Lower lobe of right lung (tissue), 2 donors: ENCODE measurements around the gene KDSR. TPM values are rescaled to one million over a fixed set of nuclear protein-coding genes. Genes with fewer than 3 reads are reported as not detected.
A peak's percentile ranks its signal among the peaks of the same experiment; 100 is the strongest.

Experiments
- ATAC-seq, 2 donors: fragments of 200-7000 bp; cut with Tn5 transposase; one replicate each; pipeline ENCODE4 v1.9.1; 2020 to 2022; ENCODE audit warnings: mild to moderate bottlenecking in 2 of 2, moderate library complexity in 2 of 2
- DNase-seq: peaks from one replicate; pipeline ENCODE4 v3.0.0-alpha.2; 2020
- H3K27ac ChIP-seq: fragments of 200-600 bp; one replicate; pipeline ENCODE4 v1.8.0; 2022
- H3K27me3 ChIP-seq: fragments of 200-600 bp; one replicate; pipeline ENCODE4 v1.8.0; 2022; ENCODE audit warnings: low read depth
- H3K36me3 ChIP-seq: fragments of 200-600 bp; one replicate; pipeline ENCODE4 v1.8.0; 2022; ENCODE audit warnings: mild to moderate bottlenecking
- H3K4me1 ChIP-seq: fragments of 200-600 bp; one replicate; pipeline ENCODE4 v1.8.0; 2022
- H3K4me3 ChIP-seq: fragments of 200-600 bp; one replicate; pipeline ENCODE4 v1.8.0; 2022; ENCODE audit warnings: mild to moderate bottlenecking
- H3K9me3 ChIP-seq: fragments of 200-600 bp; one replicate; pipeline ENCODE4 v1.8.0; 2022
- intact Hi-C: fragments of 100-400 bp; cut with DNase I; formaldehyde crosslinking; loops from one replicate; pipeline ENCODE4 v1.11.0; 2022
- total RNA-seq: library from RNA; stranded (reverse); fragmentation: NEBNext Ultra II Directional; extraction: Animal tissue kit (Norgen Biotek cat#: 25700); gene quantifications from one replicate; pipeline ENCODE4 v1.2.1, GENCODE V29; 2021
- TF ChIP-seq, protein P1 (sequence below): fragments of 200-600 bp; IDR thresholded peaks from one replicate; pipeline ENCODE4 v1.8.0; 2022; ENCODE audit warnings: antibody characterized with exemption, mild to moderate bottlenecking
- donor health status: DM: no; HTN: yes; CAD: no; lungs with severe emphysema.

The KDSR gene
- total RNA-seq, 1 donor from 2014 or later = 68.5 TPM

DNA sequence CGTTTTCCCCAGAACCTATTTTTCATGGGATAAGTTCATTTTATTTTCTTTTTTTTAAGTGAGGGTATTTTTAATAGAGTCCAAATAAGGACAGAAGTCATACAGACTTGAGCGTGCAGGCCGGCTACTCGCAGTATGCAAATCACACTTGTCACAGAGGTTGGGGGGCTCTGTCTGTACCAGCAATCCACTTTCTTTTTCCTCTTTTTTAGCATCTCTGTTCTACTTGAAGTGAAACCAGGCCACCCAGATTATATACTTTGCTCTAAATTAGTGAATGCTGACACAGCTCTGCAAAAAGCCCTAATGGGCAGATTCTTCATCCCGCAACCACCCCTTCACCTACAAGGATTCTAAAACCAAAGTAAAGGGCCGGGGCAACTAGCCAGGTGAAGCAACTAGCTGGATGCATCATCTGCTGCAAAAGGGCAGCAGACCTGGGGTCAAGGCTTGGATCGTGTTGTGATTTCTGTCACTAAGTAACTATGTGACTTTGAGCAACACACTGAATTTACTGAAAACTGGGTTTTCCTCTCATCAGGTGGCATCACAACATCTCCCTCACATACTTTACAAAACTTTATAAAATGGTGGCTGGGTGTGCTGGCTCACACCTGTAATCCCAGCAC lies 18.4 kb downstream of the KDSR start:
- no peaks in the 10 kb centered on the region for H3K9me3 ChIP-seq
- no peak for ATAC-seq
- no peak overlapping the region for H3K27ac ChIP-seq
- H3K36me3 ChIP-seq = peaks cover 99% of the 10 kb centered on the region
- H3K4me1 ChIP-seq = no peaks in the 10 kb centered on the region
- TF ChIP-seq, protein P1, sequence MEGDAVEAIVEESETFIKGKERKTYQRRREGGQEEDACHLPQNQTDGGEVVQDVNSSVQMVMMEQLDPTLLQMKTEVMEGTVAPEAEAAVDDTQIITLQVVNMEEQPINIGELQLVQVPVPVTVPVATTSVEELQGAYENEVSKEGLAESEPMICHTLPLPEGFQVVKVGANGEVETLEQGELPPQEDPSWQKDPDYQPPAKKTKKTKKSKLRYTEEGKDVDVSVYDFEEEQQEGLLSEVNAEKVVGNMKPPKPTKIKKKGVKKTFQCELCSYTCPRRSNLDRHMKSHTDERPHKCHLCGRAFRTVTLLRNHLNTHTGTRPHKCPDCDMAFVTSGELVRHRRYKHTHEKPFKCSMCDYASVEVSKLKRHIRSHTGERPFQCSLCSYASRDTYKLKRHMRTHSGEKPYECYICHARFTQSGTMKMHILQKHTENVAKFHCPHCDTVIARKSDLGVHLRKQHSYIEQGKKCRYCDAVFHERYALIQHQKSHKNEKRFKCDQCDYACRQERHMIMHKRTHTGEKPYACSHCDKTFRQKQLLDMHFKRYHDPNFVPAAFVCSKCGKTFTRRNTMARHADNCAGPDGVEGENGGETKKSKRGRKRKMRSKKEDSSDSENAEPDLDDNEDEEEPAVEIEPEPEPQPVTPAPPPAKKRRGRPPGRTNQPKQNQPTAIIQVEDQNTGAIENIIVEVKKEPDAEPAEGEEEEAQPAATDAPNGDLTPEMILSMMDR = no peak
- intact Hi-C loops = no loop called here
- DNase-seq = no peak
- H3K4me3 ChIP-seq = no peak overlapping the region
- no peaks in the 10 kb centered on the region for H3K27me3 ChIP-seq

DNA sequence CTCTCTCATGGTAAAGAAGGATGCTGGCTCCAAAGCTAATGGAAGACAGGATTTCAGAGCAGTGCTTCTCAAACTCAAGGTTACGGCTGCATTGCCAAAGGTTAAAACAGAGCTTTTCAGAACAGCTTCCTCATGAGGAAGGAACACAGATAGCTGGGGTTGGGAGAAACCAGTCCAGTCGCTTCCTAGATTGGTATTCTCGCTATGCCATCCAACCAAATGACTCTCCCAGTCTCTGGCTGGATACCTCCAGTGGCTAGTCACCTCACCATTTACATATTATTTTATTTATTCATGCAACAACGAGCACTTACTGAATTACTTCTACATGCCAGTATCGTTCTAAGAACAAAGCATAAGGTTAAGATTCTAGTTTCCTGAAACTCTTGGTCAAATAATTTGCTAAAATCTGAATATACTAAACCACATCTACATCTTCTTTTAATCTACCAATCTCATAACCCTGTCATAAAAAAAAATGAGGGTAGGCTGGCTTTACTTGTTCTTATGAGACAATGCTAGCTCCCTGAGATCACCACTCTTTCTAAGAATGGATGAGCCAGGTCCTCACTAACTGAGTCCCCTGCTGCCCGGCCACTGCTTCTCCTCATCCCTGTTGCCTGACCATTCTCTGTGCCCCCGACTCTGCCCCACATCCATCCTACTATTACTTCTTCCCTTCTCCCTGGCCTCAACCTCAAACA lies 20.4 kb downstream of the KDSR start:
- ATAC-seq (no peak), DNase-seq (no peak)
- Histone ChIP-seq H3K27me3 (no peaks in the 10 kb centered on the region), H3K27ac (no peak overlapping the region), H3K36me3 (peaks cover 99% of the 10 kb centered on the region), H3K9me3 (no peaks in the 10 kb centered on the region), H3K4me3 (no peak overlapping the region), H3K4me1 (no peaks in the 10 kb centered on the region)
- TF ChIP-seq, protein P1 = no peak
- intact Hi-C loops = no loop called here

DNA sequence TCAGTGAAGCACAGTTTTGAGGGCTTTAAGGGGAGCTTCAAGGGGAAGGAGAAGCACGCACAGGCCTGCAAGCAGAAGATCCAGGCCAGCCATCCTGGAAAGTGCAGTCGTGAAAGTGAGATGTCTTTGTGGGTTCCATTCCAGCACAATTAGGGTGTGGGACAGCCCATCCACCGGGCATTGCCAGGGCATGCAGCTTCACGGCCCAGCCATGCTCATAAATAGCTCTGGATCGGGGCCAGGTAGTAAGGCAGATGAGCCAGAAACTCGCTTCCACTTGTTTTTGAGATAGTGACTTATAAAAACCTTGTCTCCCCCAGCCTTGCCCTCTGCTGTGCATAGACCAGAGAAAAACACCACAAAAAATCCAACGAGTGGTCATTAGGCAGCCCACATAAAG lies 21.0 kb downstream of the KDSR start:
- ATAC-seq = no peak
- intact Hi-C loops = no loop called here
- Histone ChIP-seq H3K4me1 (no peaks in the 10 kb centered on the region), H3K36me3 (peaks cover 99% of the 10 kb centered on the region), H3K27me3 (no peaks in the 10 kb centered on the region), H3K9me3 (no peaks in the 10 kb centered on the region), H3K4me3 (no peak overlapping the region), H3K27ac (no peak overlapping the region)
- TF ChIP-seq, protein P1 = no peak
- no peak for DNase-seq

DNA sequence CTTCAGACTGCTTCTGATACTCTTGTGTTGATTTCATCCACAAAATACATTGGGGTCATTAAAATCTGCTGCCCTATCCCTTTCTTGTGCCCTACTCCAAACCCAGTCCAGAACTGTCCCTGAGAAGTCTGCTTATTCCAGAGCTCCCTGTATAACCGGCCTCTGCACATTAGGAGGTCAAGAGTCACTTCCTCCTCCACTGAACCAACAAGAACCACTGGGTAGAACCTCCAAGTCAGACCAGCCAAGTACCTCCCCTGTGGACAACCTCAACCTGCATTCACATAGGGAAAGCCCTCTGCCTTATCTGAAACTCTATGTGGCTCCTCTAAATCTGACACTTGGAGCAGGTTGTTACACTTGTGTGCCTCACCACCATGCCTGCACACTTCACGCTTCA lies 22.1 kb downstream of the KDSR start:
- intact Hi-C loops = no loop called here
- Histone ChIP-seq H3K4me3 (no peak overlapping the region), H3K27ac (no peak overlapping the region), H3K9me3 (no peaks in the 10 kb centered on the region), H3K27me3 (no peaks in the 10 kb centered on the region), H3K4me1 (no peaks in the 10 kb centered on the region), H3K36me3 (peaks cover 99% of the 10 kb centered on the region)
- TF ChIP-seq, protein P1 = no peak
- ATAC-seq = peak in 1 of 2 donors; percentile 9
- no peak for DNase-seq

DNA sequence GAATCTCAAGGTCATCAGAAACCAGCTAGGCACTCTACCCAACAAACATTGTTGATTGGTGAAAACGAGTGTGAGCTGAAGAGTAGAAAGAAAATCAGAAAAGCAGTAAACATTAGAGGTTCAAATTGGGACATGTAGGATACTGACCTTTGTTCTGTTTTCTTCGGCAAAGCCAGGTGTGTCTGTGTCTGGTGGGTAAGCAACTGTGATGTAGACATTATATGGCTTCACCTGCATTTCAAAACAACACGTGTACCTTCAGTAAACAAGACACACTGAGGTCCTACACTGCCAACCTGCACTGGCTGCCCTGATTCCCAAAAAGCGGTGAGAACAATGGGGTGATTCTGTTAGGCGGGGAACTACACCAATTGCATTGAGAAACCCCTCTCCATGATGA lies 22.7 kb downstream of the KDSR start:
- H3K27ac ChIP-seq = no peak overlapping the region
- no peak for ATAC-seq

More for the DNA sequence above, 22.7 kb downstream of the KDSR start:
- Histone ChIP-seq H3K9me3 (no peaks in the 10 kb centered on the region), H3K4me3 (no peak overlapping the region), H3K36me3 (peaks cover 99% of the 10 kb centered on the region), H3K4me1 (no peaks in the 10 kb centered on the region), H3K27me3 (no peaks in the 10 kb centered on the region)
- intact Hi-C loops = no loop called here
- TF ChIP-seq, protein P1 = no peak
- DNase-seq = no peak
